NCI-H2081 treated with DMSO at 0.1 percent for 48 hours (cell line): ENCODE results near the gene PPEF2.

Source experiments
- DNase-seq: peaks from one replicate; lab custom pipeline; 2025; lab: John Stamatoyannopoulos, UW

The PPEF2 gene

GRCh38 chr4:75831856-75832405 lies 70.3 kb downstream of the PPEF2 start:
- DNase-seq: no peak

- no peak for DNase-seq
Observed at GRCh38 chr4:75830906-75831305, 71.3 kb downstream of the PPEF2 start.

- DNase-seq: no peak
Observed at GRCh38 chr4:75823812-75824211, 78.4 kb downstream of the PPEF2 start.

- DNase-seq: no peak
Observed at GRCh38 chr4:75822416-75822815, 79.8 kb downstream of the PPEF2 start.

- no peak for DNase-seq
Observed at GRCh38 chr4:75821966-75822365, 80.3 kb downstream of the PPEF2 start.

- DNase-seq: no peak
Observed at GRCh38 chr4:75821216-75821615, 81.0 kb downstream of the PPEF2 start.

GRCh38 chr4:75820676-75821075 lies 81.6 kb downstream of the PPEF2 start:
- no peak for DNase-seq

- DNase-seq: no peak
Observed at GRCh38 chr4:75820197-75820596, 82.1 kb downstream of the PPEF2 start.

GRCh38 chr4:75819121-75819520 lies 83.1 kb downstream of the PPEF2 start:
- no peak for DNase-seq

GRCh38 chr4:75817901-75818300 lies 84.4 kb downstream of the PPEF2 start:
- DNase-seq: no peak
